HepG2 (cell line): ENCODE data around the gene CDH23. TPM values are rescaled to one million over a fixed set of nuclear protein-coding genes. Genes with fewer than 3 reads are reported as not detected.

Source experiments
- ATAC-seq: fragments of 200-7000 bp; cut with Tn5 transposase; 3 replicates; pipeline ENCODE4 v1.9.1; 2020; ENCODE audit warnings: mild to moderate bottlenecking, moderate library complexity
- BruUV-seq: library from RNA; stranded (reverse); fragments of 400-500 nt; replicated peaks from 2 replicates; lab custom pipeline; 2021; lab: Mats Ljungman, UMichigan
- CTCF ChIA-PET: fragments of 300-600 bp; formaldehyde crosslinking; extraction: SDS; loops from one replicate; lab custom pipeline; 2021; ENCODE audit warnings: low total read pairs, inconsistent platforms, low intra/inter-chr PET ratio; lab: Yijun Ruan, JAX
- POLR2A ChIA-PET: fragments of 350-600 bp; sonication (Branson Sonifier 250); formaldehyde crosslinking; loops from one replicate; lab custom pipeline; 2020; ENCODE audit warnings: antibody characterized with exemption, inconsistent platforms; lab: Yijun Ruan, JAX
- DNase-seq: peaks from one replicate; pipeline ENCODE4 v3.0.0-alpha.2; 2015; ENCODE audit warnings: low spot score
- FAIRE-seq: peaks from 3 replicates; lab custom pipeline; 2011; peaks lifted over from hg19 to GRCh38; lab: Jason Lieb, UNC
- H2AFZ ChIP-seq: one replicate; pipeline ENCODE4 v1.6.1; 2011; ENCODE audit warnings: low read length, inconsistent platforms
- H3K27ac ChIP-seq: fragments of 300-600 bp; 3 replicates; pipeline ENCODE4 v1.8.0; 2011; ENCODE audit warnings: mixed run types, mild to moderate bottlenecking, mixed read lengths, low read length, inconsistent platforms; ENCODE audit not compliant: insufficient read depth; ENCODE audit errors: extremely low read length
- H3K27me3 ChIP-seq, 2 experiments: fragments of 200-600 bp in 1 of 2; 2 replicates in 1 of 2; 3 replicates in 1 of 2; pipeline versions ENCODE4 v1.6.0 to v1.8.0; 2011; ENCODE audit warnings: low read length in 2 of 2, mild to moderate bottlenecking in 2 of 2, moderate library complexity in 2 of 2, inconsistent platforms in 1 of 2; ENCODE audit not compliant: insufficient read depth in 2 of 2, control insufficient read depth in 1 of 2
- H3K36me3 ChIP-seq, 2 experiments: fragments of 200-600 bp in 1 of 2; replicated peaks in 1 of 2; 2 replicates in 1 of 2; 3 replicates in 1 of 2; pipeline versions ENCODE4 v1.5.1 to v1.8.0; 2011; ENCODE audit warnings: low read length in 2 of 2, inconsistent platforms in 1 of 2; ENCODE audit not compliant: insufficient read depth in 2 of 2, control insufficient read depth in 1 of 2
- H3K4me1 ChIP-seq: 2 replicates; pipeline ENCODE4 v1.5.1; 2012; ENCODE audit warnings: low read length, inconsistent platforms; ENCODE audit not compliant: insufficient read depth
- H3K4me2 ChIP-seq: 2 replicates; pipeline ENCODE4 v1.6.0; 2011; ENCODE audit warnings: low read depth, low read length, inconsistent platforms
- H3K4me3 ChIP-seq, 3 experiments: fragments of 200-600 bp in 1 of 3; sonication (generic), shearing (Covaris generic) in 1 of 3; replicated peaks in 1 of 3; 2 replicates each; pipeline ENCODE4 v1.5.1; 2011 to 2016; ENCODE audit warnings: low read length in 3 of 3, inconsistent platforms in 2 of 3, low read depth in 2 of 3, mild to moderate bottlenecking in 2 of 3, control low read depth in 1 of 3, mixed read lengths in 1 of 3; ENCODE audit not compliant: insufficient read depth in 1 of 3
- H3K79me2 ChIP-seq: one replicate; pipeline ENCODE4 v1.6.1; 2011; ENCODE audit warnings: low read length, inconsistent platforms; ENCODE audit not compliant: insufficient read depth
- H3K9ac ChIP-seq: 2 replicates; pipeline ENCODE4 v1.6.0; 2011; ENCODE audit warnings: mild to moderate bottlenecking, low read depth, low read length, inconsistent platforms; ENCODE audit not compliant: insufficient read depth
- H3K9me3 ChIP-seq: 2 replicates; pipeline ENCODE4 v1.5.1; 2012; ENCODE audit warnings: mild to moderate bottlenecking, low read length
- H4K20me1 ChIP-seq: 2 replicates; pipeline ENCODE4 v1.6.0; 2011; ENCODE audit warnings: inconsistent platforms, mild to moderate bottlenecking, low read length, moderate library complexity; ENCODE audit not compliant: insufficient read depth
- AHDC1 ChIP-seq: sonication (generic); formaldehyde crosslinking; IDR thresholded peaks from 2 replicates; pipeline ENCODE4 v1.5.1; 2020; ENCODE audit warnings: mild to moderate bottlenecking, missing genetic modification reagents, borderline replicate concordance
- ARID5B ChIP-seq: IDR thresholded peaks from 2 replicates; pipeline ENCODE4 v1.4.0; 2020; ENCODE audit warnings: mild to moderate bottlenecking, missing genetic modification reagents
- ATF7-NPFF ChIP-seq: sonication (generic); formaldehyde crosslinking; IDR thresholded peaks from 2 replicates; pipeline ENCODE4 v1.8.1; 2023; ENCODE audit warnings: mild to moderate bottlenecking, low read depth, missing genetic modification reagents, moderate library complexity
- LCORL ChIP-seq, 2 experiments: fragments of 450-650 bp in 1 of 2; sonication (generic) in 1 of 2; formaldehyde crosslinking in 1 of 2; IDR thresholded peaks; 2 replicates each; pipeline versions ENCODE4 v1.5.0 to v1.6.1; 2017 to 2020; ENCODE audit warnings: antibody characterized with exemption in 1 of 2, missing genetic modification reagents in 1 of 2
- SALL2 ChIP-seq: sonication (generic); formaldehyde crosslinking; IDR thresholded peaks from 2 replicates; pipeline ENCODE4 v1.8.1; 2023; ENCODE audit warnings: mild to moderate bottlenecking, missing genetic modification reagents, inconsistent platforms
- SRF ChIP-seq: IDR thresholded peaks from 2 replicates; pipeline ENCODE4 v1.6.1; 2011; ENCODE audit warnings: mild to moderate bottlenecking, low read depth, low read length, moderate library complexity
- ZBTB38 ChIP-seq: sonication (generic); formaldehyde crosslinking; IDR thresholded peaks from 2 replicates; pipeline ENCODE4 v1.5.1; 2020; ENCODE audit warnings: mild to moderate bottlenecking, missing genetic modification reagents
- ZBTB7B ChIP-seq: sonication (generic); formaldehyde crosslinking; IDR thresholded peaks from 2 replicates; pipeline ENCODE4 v1.4.0; 2020; ENCODE audit warnings: missing genetic modification reagents
- ZNF569 ChIP-seq: sonication (generic); formaldehyde crosslinking; IDR thresholded peaks from 2 replicates; pipeline ENCODE4 v1.5.0; 2020; ENCODE audit warnings: mild to moderate bottlenecking, missing genetic modification reagents, moderate library complexity, borderline replicate concordance
- ZNF773 ChIP-seq: sonication (generic); formaldehyde crosslinking; IDR thresholded peaks from 2 replicates; pipeline ENCODE4 v1.4.0; 2020; ENCODE audit warnings: missing genetic modification reagents, borderline replicate concordance
- ZNF780A ChIP-seq: sonication (generic); formaldehyde crosslinking; IDR thresholded peaks from 2 replicates; pipeline ENCODE4 v1.8.0; 2022; ENCODE audit warnings: mild to moderate bottlenecking, missing genetic modification reagents, moderate library complexity
- ZSCAN30 ChIP-seq: sonication (generic); formaldehyde crosslinking; IDR thresholded peaks from 2 replicates; pipeline ENCODE4 v1.5.0; 2020; ENCODE audit warnings: mild to moderate bottlenecking, missing genetic modification reagents
- whole genome bisulfite sequencing: methylation state at CpG from one replicate; pipeline ENCODE4 v1.1.6; 2017; ENCODE audit warnings: low lambda C conversion rate; 5-methylcytosine and 5-hydroxymethylcytosine counted together
- in situ Hi-C: cut with HindIII; loops from 2 replicates; pipeline ENCODE4 v1.10.0; 2017; ENCODE audit warnings: low pct_unique_long_range_greater_than_20kb; ENCODE audit not compliant: extremely low pct_ligation_motif_present
- intact Hi-C: fragments of 100-400 bp; cut with micrococcal nuclease; formaldehyde crosslinking; loops from one replicate; pipeline ENCODE4 v1.10.0; 2022; ENCODE audit not compliant: unreplicated experiment
- polyA plus RNA-seq, 8 experiments: library from polyadenylated mRNA; depleted of rRNA in 3 of 8; stranded (reverse) in 7 of 8; unstranded in 1 of 8; fragments of >200 nt; fragmentation: Illumina TruSeq in 4 of 8; extraction: Trizol in 4 of 8; gene quantifications; 2 replicates each; pipeline versions ENCODE4 v1.2.1 to v1.2.3, GENCODE V29; 2011 to 2016; ENCODE audit warnings: low read depth in 4 of 8, missing spikeins in 1 of 8, mixed read lengths in 1 of 8; ENCODE audit not compliant: insufficient read depth in 1 of 8
- total RNA-seq, 5 experiments: library from RNA; depleted of rRNA; stranded (reverse); fragments of >200 nt; fragmentation: Illumina TruSeq; extraction: Trizol; gene quantifications; 2 replicates each; pipeline ENCODE4 v1.2.3, GENCODE V29; 2016; ENCODE audit warnings: low read depth in 1 of 5

CDH23 gene
- total and polyA plus RNA-seq, 2 of the 13 experiments (the other 11 are each of a cell fraction or from before 2014, with no cell fraction given): 0.13 TPM; not detected in 1

- in situ Hi-C loops: no loop called here
- H3K4me1 ChIP-seq: no peaks in the 10 kb centered on the region
- no peaks in the 10 kb centered on the region for H3K79me2 ChIP-seq
- H2AFZ ChIP-seq: no peak overlapping the region
- DNase-seq (no peak), ATAC-seq (no peak), FAIRE-seq (no peak)
- H3K9me3 ChIP-seq: no peaks in the 10 kb centered on the region
- POLR2A ChIA-PET: no interaction called here
- CTCF ChIA-PET: no interaction called here
- no peak overlapping the region for H3K4me2 ChIP-seq
- peaks cover 11 to 48% of the 10 kb centered on the region in 2 experiments; a peak in 4 of 5 replicates for H3K27me3 ChIP-seq
- no peaks in the 10 kb centered on the region for H3K36me3 ChIP-seq
- no peak overlapping the region for H3K27ac ChIP-seq
- no peaks in the 10 kb centered on the region for H4K20me1 ChIP-seq
- H3K4me3 ChIP-seq: no peak overlapping the region
- TF ChIP-seq SALL2 (CRISPR knock-in tag) (no peak), ATF7-NPFF (CRISPR knock-in tag) (no peak), ZBTB7B (no peak), ARID5B (CRISPR knock-in tag) (no peak), LCORL (IDR thresholded peaks at IDR 0.05) (no peak), LCORL (CRISPR knock-in tag; IDR thresholded peaks at IDR 0.05) (no peak), ZNF780A (no peak), ZNF569 (CRISPR knock-in tag) (no peak), ZBTB38 (CRISPR knock-in tag) (no peak), AHDC1 (CRISPR knock-in tag) (no peak), ZNF773 (CRISPR knock-in tag) (no peak), ZSCAN30 (CRISPR knock-in tag) (no peak), SRF (no peak)
- intact Hi-C loops: no loop called here
- BruUV-seq: no TSS peak
- 0% methylated on average over 1 of the region's 5 CpGs for WGBS
- no peak overlapping the region for H3K9ac ChIP-seq
Measured at GRCh38 chr10:71714592-71714991, 317.9 kb downstream of the CDH23 start.
